GM12891 (cell line): ENCODE results near the gene GCK.

Experiments
- DNase-seq: peaks from one replicate; pipeline ENCODE4 v3.0.0; 2011; ENCODE audit warnings: low spot score; ENCODE audit not compliant: insufficient read length
- FAIRE-seq: peaks from 2 replicates; lab custom pipeline; 2011; peaks lifted over from hg19 to GRCh38; lab: Jason Lieb, UNC
- PAX5 ChIP-seq: IDR thresholded peaks from 2 replicates; pipeline ENCODE4 v1.6.1; 2011; ENCODE audit warnings: low read length, moderate library complexity, mild to moderate bottlenecking; ENCODE audit not compliant: insufficient read depth, severe bottlenecking
- POLR2A ChIP-seq: IDR thresholded peaks from 2 replicates; pipeline ENCODE4 v1.6.1; 2011; ENCODE audit warnings: low read depth, low read length, control low read depth
- POLR2AphosphoS5 ChIP-seq: IDR thresholded peaks from 2 replicates; pipeline ENCODE4 v1.6.1; 2011; ENCODE audit warnings: low read depth, low read length, control low read depth
- POU2F2 ChIP-seq: IDR thresholded peaks from 2 replicates; pipeline ENCODE4 v1.6.1; 2011; ENCODE audit warnings: low read depth, mild to moderate bottlenecking, control low read depth, low read length, moderate library complexity
- SPI1 ChIP-seq: IDR thresholded peaks from 2 replicates; pipeline ENCODE4 v1.6.1; 2011; ENCODE audit warnings: low read depth, low read length, control low read depth
- TAF1 ChIP-seq: IDR thresholded peaks from 2 replicates; pipeline ENCODE4 v1.6.1; 2011; ENCODE audit warnings: low read depth, low read length, control low read depth

GCK gene

GRCh38 chr7:44231088-44231487 is 41.8 kb upstream of the GCK start:
- DNase-seq (no peak), FAIRE-seq (no peak)
- no peak for TF ChIP-seq POU2F2
- TF ChIP-seq SPI1 = no peak
- TF ChIP-seq TAF1 = no peak
- no peak for TF ChIP-seq POLR2A
- TF ChIP-seq POLR2AphosphoS5 = no peak
- no peak for TF ChIP-seq PAX5

- DNase-seq (no peak), FAIRE-seq (no peak)
- no peak for TF ChIP-seq POLR2AphosphoS5
- TF ChIP-seq POLR2A = no peak
- TF ChIP-seq POU2F2 = no peak
- no peak for TF ChIP-seq TAF1
- no peak for TF ChIP-seq PAX5
- no peak for TF ChIP-seq SPI1
These were observed 41.0 kb upstream of the GCK start for GRCh38 chr7:44230286-44230685.

GRCh38 chr7:44229546-44230105 is 40.4 kb upstream of the GCK start:
- no peak for TF ChIP-seq POLR2A
- TF ChIP-seq PAX5 = no peak
- no peak for TF ChIP-seq SPI1
- no peak for TF ChIP-seq POLR2AphosphoS5
- TF ChIP-seq POU2F2 = no peak
- TF ChIP-seq TAF1 = no peak
- FAIRE-seq = no peak
- no peak for DNase-seq

- TF ChIP-seq TAF1 (no peak), POLR2AphosphoS5 (no peak), POU2F2 (no peak), SPI1 (no peak), PAX5 (no peak), POLR2A (no peak)
- FAIRE-seq = no peak
These were observed 39.5 kb upstream of the GCK start for GRCh38 chr7:44228571-44229350.

GRCh38 chr7:44227911-44228310 is 38.7 kb upstream of the GCK start:
- TF ChIP-seq SPI1 = no peak
- no peak for TF ChIP-seq TAF1
- no peak for TF ChIP-seq POLR2AphosphoS5
- TF ChIP-seq PAX5 = no peak
- no peak for TF ChIP-seq POU2F2
- no peak for TF ChIP-seq POLR2A
- DNase-seq (no peak), FAIRE-seq (no peak)

More at GRCh38 chr7:44228571-44229350, 39.5 kb upstream of the GCK start:
- DNase-seq = no peak

DNA sequence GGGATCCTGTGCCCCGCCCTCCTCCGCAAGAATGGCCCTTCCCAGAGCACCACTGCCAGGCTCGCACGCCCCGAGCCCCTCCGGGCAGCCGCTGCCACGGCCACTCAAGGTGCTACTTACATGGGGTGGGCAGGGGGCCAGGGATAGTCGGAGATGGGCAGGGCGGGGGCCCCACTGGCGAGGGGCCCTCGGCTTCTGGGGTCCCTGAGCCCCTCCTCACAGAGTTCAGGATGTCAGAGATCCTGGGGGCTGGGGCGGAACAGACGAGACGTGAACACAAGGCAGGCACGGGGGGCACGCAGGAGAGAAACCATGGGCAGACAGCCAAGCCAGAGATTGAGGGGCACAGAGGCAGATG is 37.1 kb upstream of the GCK start:
- TF ChIP-seq POLR2AphosphoS5 = no peak
- no peak for TF ChIP-seq SPI1
- no peak for TF ChIP-seq PAX5
- no peak for TF ChIP-seq POU2F2
- TF ChIP-seq POLR2A = no peak
- no peak for TF ChIP-seq TAF1
- DNase-seq (no peak), FAIRE-seq (no peak)

GRCh38 chr7:44225566-44226395 is 36.5 kb upstream of the GCK start:
- no peak for DNase-seq
- no peak for FAIRE-seq
- TF ChIP-seq POU2F2 (no peak), SPI1 (no peak), TAF1 (no peak), PAX5 (no peak), POLR2AphosphoS5 (no peak), POLR2A (no peak)

DNA sequence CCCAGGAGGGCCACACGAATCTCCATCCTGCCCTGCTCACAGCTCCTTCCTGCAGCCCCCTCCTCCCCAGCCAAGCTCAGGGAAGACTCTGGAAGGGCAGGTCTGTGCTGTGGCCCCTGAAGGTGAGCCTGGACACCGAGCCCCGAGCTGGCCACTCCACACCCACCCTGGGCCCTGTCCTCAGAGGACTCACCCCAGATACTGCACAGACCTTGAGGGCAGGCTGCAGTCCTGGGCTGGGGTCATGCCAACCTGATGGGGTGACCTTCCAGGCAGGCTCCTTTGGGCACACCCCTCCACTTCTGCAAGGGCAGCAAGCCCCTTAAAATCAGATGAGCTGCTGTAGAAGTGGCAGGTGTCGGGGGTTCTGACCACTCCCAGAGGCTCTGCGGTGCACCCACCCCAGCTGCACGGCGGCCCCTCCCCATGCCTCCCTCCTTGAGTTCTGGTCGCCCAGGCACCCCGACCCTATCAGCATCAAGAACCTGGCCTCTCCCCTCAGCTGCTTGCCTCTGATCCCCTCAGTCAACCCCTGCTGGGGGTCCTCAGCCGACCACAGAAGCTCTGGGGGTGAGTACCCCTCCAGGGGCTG is 35.8 kb upstream of the GCK start:
- TF ChIP-seq POU2F2 (no peak), POLR2A (no peak), TAF1 (no peak), POLR2AphosphoS5 (no peak), PAX5 (no peak), SPI1 (no peak)
- FAIRE-seq (no peak), DNase-seq (no peak)

GRCh38 chr7:44224080-44224973 is 35.1 kb upstream of the GCK start:
- DNase-seq (no peak), FAIRE-seq (no peak)
- TF ChIP-seq PAX5 (no peak), TAF1 (no peak), POU2F2 (no peak), SPI1 (no peak), POLR2AphosphoS5 (no peak), POLR2A (no peak)

DNA sequence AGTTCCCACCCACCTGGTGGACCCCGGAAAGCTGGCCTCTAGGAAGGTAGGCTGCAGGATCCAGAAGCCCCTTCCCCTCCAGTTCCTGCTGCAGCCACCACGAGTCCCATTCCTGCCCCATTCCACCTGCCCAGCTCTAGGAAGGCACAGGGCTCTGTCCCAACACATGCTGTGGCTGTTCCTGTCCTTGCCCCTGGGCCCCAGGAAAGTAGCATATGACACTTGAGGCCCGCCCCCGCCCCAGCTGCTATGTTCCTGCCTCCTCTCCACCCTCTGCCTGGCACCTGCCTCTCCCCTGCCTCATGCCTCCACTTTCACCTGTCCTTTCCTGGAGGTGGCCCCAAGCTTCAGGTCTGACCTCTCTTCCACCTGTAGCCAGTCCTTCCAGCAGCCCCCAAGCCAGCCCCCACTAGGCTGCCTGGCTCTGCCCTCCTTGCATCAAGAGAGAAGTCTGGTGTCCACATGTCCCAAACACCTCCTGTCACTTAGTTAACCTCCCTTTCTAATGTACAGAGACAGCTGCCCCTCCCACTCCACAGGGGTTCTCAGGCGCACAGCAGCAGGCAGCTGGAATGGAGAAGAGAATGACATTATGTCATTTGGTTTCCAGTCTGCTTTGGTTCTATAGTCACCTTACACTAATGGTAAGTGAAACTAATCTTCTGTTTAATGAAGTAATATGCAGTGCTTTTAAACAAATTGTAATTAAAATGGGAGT is 34.3 kb upstream of the GCK start:
- TF ChIP-seq SPI1 (no peak), POLR2AphosphoS5 (no peak), POU2F2 (no peak), POLR2A (no peak; the same call in 1 of the 2 replicates), TAF1 (no peak), PAX5 (no peak)
- DNase-seq = no peak
- no peak for FAIRE-seq
